HT-29 (cell line): Measurements from ENCODE around the gene KIF13A. TPM values are rescaled to one million over a fixed set of nuclear protein-coding genes. Genes with fewer than 3 reads are reported as not detected.
"Not testable (repeated sequence)": the region's sequence is repeated elsewhere in the genome, so short reads cannot be mapped to it uniquely, and the experiment has no call there.

Experiments used
- DNase-seq: peaks from one replicate; pipeline ENCODE4 v3.0.0-alpha.2; 2015; ENCODE audit warnings: low spot score
- total RNA-seq: library from RNA; depleted of rRNA; stranded (reverse); fragments of >200 nt; shearing (Covaris generic); gene quantifications from 2 replicates; pipeline ENCODE4 v1.2.3, GENCODE V29; 2014

KIF13A gene
- total RNA-seq, 1 experiment from 2014 or later = 24.4 TPM

DNA sequence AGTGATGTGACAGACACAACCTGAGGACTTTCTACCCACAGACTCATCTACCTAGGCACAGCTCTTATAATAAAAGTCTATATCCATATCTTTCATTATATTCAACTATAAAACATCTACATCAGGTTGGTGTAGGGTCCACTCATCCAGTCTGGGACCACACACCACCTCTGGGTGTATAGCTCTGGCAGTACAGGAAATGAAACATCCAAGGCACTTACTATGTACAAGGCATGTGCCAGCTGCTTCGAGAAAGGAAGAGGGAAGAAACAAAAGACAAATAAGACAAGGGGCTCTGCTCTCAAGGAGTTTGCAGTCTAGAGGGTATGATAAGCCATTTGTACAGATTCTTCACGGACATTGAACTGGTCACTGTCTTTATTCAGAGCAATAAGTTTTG is 18.6 kb downstream of the KIF13A start:
- DNase-seq = no peak

DNA sequence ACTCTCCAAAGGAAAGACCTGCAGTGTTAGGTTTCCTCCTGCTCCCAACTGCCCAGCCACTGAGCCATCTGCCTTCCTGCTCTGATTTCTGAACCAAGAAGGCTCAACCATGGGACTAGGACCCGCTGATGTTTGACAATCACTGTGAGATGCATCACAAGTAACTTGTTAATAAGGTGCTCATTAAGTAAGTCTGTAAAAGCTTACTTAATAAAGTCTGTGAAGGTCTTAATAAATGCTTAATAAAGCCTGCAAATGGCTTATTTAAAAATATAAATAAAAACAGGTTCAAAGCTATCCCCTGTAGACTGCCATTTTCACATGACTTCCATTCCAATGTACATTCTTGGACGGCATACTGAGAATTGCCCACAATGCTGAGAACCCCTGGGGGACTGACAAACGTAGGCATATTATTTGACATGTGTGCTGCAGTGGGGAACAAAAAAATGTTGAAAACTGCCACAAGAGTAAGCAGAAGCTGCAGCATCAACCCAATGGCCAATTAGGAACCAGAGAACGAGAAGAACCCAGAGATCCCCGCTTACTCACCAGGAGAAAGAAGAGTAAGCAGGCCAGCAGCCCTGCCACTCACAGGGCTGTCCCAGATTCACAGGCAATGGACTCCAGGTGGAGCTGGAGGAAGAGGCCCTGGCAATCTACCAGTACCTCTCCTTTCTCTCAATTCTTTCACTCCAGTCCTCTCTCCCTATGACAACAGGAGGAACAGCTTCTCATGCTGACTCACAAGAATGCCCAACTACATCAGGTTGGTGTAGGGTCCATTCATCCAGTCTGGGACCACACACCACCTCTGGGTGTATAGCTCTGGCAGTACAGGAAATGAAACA is 19.5 kb downstream of the KIF13A start:
- DNase-seq = no peak

DNA sequence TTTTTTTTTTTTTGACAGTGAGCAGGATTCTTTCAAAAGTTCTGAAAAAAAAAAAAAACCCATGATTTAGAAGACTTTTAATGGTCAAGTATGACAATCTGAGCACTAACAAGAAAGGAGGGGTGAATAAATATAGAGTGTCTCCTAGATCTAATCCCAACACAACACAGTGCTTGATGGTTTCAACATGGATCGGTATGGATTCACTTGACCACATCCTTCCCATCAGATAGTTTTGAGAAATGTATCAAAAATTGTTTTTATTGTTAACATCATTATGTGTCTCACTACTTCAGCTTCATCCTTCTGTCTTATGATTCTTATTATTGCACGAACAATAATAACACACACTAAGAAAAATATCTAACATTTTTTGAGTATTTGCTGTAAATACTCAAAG is 21.0 kb downstream of the KIF13A start:
- no peak for DNase-seq

DNA sequence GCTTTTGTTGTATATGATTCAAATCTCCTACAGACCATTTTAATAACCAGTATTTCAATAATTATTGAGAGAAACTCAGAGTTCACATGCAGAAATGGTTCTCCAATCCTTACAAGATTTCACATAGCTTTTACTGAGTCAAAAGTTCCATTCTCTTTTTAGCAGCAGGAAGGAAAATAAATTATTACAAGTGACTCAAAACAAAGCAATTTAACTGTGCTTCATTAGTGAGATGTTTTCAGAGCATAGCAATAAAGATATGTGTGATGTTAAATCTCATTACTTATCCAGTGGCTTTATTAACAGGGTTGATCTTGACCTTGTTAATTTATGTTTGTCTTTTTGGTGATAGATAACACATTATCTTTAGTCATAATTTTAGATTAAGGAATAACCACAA is 22.0 kb downstream of the KIF13A start:
- no peak for DNase-seq

DNA sequence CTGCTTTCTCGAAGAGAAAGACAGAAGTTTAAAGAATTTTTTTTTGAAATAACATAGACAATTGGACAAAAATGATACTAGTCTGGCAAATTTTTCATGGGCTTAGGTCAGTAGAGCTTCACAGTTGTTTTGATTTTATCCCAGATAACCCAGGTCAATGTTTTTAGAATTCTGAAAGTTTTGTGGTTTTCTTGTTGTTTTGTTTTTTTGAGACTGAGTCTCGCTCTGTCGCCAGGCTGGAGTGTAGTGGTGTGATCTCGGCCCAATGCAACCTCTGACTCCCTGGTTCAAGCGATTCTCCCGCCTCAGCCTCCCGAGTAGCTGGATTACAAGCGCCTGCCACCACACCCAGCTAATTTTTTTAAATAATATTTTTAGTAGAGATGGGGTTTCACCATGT is 22.8 kb downstream of the KIF13A start:
- no peak for DNase-seq

DNA sequence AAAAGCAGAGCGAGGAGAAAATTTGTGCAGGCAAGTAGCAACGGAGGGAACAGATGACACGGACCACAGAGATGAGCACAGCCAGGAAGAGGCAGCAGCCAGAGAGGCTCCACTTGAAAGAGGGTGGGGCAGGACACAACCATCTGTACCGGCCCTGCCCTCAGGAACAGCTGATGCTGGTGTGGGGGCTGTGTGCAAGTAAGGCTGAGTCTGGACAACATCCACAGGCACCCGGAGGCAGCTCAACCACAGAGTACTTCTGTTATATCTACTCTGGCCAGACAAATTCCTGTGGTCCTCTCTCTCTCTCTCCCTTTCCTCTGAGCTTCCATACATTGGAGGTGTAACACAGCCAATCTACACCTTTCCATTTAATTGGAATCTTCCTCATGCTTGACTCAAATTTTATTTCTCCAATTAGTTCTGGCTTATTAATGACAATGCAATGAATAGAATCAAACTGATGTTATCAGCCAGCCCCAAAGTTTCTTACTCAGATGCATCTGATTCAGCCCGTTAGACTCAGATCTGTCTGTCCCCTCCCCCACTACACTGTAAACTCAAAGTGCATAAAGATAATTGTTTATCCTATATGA is 24.9 kb downstream of the KIF13A start:
- DNase-seq = no peak

DNA sequence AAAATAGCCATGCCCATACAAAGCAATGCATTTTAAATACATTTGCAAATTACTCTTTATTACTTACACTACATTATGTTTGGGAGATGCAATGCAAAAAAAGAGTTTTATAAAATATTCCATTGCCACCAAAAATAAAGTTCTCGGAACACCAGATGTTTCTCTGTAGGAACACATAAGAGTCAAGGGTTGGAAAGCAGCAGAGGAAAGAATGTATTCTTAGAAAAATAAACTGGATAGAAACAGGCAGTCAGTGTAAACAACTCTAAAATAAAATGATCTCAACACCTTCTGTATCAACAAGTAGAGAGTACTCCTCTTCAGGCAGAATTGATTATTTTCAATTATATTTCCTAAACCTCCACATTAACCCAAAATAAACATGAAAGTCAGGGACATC is 28.1 kb downstream of the KIF13A start:
- DNase-seq = no peak

DNA sequence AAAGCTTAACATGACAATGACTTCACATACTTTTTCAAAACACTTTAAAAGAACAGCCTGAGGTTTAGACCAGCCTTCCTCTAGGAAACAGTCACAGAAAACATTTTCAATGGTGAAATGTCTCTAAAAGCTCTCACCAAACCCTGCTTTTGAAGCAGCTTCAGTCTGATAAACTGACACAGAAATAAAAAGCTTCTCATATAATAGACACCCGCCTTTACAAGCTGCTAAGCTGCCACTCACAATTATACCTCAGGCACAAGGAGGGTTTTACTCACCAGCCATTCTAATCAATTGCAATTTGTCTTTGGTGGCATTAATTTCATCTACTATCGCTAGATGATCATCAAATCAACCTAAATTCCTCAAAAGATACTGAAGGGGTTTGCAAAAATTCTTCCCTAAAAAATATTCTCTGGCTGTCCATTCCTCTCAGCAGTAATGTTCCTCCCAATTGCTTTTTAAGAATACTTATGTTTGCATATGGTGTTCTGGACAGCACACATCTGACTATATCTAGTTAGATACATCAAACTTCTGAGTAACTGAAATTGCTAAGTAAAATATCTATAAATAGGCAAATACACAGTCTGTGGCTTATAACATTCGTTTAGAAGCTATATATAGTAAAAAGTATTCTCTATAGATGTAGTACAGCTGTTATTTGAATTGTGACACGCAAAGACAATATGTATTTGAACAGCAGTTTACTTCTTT is 29.4 kb downstream of the KIF13A start:
- no peak for DNase-seq

DNA sequence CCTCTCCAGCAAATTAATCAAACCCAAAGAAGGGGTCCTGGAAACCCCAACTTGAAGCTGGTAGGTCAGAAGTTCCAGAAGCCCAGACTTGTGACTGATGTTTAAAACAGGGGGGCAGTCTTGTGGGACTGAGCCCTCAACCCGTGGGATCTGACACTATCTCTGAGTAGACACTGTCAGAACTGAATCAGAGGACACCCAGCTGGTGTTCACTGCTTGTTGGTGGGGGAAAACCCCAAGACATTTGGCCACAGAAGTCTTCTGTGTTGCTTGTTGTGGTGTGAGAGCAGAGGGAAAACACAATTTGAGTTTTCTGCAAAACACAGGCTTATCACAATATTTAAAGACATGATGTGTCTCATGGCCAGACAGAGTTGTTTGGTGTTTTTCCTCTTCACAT is 29.9 kb downstream of the KIF13A start:
- no peak for DNase-seq

DNA sequence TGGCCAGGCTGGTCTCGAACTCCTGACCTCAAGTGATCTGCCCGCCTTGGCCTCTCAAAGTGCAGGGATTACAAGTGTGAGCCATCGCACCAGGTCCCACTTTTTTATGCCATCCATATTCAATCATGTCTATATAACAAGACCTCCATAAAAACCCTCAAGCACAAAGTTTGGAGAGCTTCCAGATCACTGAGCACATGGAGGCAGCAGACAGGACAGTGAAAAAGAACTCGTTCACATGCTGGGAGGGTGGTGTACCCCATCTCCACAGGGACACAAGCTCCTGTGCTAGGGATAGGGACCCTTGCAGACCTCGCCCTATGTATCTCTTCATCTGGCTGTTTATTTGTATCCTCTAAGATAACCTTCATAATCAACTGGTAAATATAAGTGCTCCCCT is 30.3 kb downstream of the KIF13A start:
- no peak for DNase-seq

DNA sequence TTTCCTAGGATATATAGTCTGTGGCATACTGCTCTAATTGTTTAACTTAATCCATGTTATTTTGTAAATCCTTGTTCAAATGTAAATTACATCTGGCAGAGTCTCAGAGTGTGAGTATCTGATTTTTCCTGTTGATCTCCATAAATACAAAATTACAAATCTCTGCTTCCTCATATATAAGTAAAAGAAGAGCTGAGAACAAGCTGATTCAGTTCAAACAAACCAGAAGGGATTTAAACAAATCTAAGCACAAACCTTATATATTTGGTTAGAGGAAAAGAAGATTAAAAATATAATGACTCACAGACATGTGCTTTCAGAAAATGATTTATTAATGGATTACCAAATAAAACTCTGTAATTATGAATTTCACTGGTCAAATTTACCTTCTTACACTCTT is 37.3 kb downstream of the KIF13A start:
- DNase-seq = no peak

DNA sequence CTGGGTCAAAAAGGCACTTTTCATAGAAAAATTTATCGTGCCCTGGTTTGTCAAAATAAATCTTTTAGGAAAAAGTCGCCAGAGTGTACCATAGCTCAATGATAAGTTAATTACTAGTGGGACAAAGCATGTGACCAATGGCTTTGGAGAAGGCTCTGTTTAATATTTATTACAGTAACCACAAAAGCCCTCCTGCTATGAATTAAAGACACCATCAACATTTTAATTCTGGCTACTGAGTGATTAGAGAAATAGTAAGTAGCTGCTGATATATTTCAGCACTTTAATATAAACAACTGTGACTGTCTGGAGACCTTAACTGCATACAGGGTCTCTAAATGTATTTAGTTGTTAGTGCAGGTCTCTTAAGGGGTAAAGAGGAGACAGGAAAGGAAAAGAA is 38.3 kb downstream of the KIF13A start:
- no peak for DNase-seq

DNA sequence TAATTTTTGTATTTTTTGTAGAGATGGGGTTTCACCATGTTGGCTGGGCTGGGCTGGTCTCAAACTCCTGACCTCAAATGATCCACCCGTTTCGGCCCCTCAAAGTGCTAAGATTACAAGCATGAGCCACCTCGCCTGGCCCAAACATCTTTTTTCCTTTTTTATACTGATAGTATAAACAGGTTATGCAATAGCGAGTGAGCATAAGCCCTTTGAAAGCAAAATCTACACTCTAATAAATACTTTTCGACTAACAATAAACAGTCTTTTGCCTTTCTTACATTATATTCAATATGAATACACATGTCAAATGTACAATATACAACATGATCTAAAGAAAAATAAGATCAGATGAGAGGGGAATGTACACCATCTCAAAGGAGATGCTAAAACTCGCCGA is 38.7 kb downstream of the KIF13A start:
- DNase-seq = no peak

DNA sequence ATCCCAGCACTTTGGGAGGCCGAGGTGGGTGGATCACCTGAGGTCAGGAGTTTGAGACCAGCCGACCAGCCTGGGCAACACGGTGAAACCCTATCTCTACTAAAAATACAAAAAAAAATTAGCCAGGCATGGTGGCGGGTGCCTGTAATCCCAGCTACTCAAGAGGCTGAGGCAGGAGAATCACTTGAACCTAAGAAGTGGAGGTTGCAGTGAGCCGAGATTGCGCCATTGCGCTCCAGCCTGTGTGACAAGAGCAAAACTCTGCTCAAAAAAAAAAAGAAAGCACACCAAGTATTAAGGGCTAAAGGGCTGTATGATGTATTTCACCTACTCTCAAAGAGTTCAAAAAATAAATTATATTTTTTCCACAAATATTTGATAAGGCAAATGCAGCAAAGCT is 39.9 kb downstream of the KIF13A start:
- not testable (repeated sequence) for DNase-seq

DNA sequence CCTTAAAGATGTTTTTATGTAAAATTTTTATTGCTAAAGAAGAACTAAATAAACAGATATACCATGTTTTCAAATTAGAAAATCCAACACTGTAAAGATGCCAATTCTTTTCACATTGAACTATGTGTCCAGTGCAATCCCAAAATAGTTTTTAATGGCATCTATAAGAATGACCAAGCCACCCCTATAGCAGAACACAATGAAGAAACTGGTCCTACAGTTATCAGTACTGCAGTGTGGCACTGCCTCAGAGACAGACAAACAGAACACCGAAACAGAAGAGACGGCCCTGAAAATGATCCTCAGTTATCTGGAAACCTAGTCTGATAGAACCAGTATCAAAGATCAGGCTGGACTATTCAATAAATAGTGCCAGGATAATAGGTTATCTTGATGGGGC is 41.9 kb downstream of the KIF13A start:
- DNase-seq = no peak

DNA sequence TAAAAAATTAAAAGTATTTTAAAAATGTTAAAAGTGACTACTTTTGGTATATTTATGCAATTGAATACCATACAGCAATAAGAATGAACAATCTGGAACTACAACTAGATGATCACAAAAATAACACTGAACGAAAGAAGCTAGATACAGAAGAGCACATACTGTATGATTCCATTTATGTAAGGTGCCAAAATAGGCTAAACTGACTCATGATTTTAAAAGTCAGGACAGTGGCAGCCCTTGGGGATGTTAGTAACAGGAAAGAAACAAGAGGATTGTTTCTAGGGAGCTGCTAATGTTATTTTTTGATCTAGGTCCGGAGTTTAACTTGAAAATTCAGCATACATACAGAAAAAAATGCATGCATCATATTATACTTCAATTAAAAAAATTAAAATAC is 42.3 kb downstream of the KIF13A start:
- no peak for DNase-seq

DNA sequence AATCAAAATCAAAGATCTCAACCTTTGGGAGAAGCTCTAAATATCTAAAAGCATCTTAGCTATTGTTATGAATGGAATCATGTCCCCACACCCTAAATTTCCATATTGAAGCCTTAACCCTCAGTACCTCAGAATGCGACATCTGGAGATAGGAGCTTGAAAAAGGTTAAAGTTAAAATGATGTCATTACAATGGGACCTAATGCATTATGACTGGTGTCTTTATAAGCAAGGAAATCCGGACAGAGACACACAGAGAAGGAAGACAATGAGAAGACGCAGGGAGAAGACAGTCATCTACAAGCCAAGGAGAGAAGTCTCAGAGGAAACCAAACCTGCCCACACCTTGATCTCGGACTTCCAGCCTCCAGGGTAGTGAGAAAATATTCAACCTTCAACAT is 46.1 kb downstream of the KIF13A start:
- no peak for DNase-seq

DNA sequence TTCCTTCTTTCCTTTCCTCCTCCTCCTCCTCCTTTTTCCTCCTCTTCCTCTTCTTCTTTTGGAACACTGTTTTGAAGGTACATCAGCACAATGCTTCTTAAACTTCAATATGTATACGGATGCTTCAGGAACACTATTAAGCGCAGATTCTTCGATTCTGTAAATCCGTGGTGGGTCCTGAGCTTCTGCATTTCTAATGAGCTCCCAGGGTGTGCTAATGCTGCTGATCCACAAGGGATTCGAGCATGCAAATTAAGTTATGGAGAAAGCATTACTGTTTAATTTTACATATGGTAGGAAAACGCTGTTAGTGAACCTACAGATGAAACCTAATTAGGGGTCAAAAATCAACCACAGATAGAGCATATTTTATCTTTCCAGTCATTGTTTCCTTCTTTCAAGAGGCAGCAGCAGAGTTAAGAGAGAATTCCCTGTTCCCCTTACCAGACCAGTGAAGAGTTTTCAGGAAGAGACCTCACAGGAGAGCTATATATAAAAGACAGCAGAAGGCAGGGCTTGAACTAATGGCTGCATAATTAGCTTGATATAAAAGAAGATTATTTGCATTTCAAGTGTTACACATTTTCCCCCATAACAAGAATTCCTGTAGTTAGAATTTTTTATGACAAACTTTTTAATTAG is 47.2 kb downstream of the KIF13A start:
- no peak for DNase-seq

DNA sequence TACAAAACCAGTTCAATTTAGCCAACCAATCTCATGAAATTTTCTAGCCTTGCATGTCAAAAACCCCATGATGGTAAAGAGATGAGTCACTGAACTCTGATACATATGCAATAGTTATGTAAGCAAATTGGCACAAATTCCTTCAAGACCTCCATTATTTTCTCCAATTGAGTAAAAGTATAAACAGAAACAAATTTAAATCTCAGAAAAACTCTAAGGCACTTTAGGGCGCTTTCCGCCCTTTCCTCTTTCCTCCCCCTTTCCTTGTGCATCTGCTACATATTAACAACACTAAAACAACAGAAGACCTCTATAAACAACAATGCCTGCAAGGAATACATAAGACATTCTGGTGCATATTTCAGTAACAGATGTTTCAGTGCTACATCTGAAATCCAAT is 48.5 kb downstream of the KIF13A start:
- no peak for DNase-seq

DNA sequence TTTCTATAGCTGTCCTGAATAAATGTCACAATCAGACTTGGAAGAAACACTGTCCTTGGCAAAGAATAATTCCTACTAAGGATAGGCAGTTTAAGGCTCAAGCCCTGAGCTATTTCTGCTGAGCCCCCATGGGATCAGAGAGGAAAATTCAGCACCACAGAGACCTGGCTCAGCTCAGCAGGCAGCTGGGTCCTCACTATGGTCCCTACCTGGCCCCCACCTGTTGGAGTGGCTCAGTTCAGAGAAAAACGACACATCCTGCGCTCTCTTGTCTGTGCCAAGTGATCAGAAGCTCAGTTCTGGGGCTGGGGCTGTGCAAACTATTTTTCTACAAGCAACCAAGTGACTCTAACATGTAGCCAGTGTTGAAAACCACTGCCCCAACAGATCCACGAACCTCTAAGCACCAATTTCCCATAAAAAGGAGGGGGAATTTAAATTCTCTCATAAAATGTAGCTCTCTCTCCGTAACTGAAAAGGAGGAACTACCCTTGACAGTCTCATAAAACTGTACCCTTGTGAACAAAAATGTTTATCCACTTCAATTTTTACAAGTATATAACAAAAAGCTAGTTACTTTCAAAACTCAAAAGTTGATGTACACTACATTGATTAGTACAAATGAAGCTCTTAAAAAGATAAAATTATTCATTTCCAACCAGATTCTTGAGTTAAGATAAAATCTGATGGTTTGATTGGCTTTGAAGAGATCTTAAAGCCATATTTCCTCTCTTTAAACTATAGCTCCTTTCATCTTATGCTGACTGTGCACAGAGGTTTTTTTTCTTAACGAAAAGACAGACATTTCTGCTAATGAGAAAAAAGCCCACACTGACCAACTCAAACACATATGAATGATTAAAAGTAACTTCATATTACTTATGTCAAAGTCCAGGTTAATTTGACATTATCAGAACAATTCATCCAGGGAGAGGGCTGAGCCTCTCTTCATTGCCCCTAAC is 52.0 kb downstream of the KIF13A start:
- DNase-seq = no peak

DNA sequence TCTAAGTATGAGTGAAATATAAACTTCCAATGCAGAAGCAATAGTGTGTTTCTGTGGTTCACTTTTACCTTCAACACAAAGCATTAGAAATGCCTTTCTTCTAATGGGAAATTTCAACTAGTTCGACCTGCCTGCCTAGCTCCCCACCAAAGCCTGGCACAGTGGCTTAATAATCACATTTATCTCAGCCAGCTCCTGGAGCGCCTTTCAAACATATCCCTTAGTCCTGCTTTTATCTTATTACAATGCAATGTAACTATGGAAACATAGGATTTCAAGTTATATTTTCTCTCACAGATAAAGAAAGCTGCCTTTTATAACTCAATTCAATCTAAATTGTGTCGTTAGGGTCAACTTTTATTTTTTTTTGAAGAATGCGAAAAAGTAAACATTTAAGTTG is 53.7 kb downstream of the KIF13A start:
- no peak for DNase-seq
